SK-N-MC (cell line): ENCODE measurements around the gene ZNF441.
"Not testable (repeated sequence)": the region's sequence is repeated elsewhere in the genome, so short reads cannot be mapped to it uniquely, and the experiment has no call there.

Source experiments
- EZH2 ChIP-seq: fragments of 200-600 bp; sonication (generic); IDR thresholded peaks from one replicate; pipeline ENCODE4 v1.6.1; 2017; ENCODE audit warnings: antibody characterized with exemption
- POLR2AphosphoS5 ChIP-seq: IDR thresholded peaks from 2 replicates; pipeline ENCODE4 v1.6.1; 2012; ENCODE audit warnings: mild to moderate bottlenecking, low read depth, low read length, borderline replicate concordance

DNA sequence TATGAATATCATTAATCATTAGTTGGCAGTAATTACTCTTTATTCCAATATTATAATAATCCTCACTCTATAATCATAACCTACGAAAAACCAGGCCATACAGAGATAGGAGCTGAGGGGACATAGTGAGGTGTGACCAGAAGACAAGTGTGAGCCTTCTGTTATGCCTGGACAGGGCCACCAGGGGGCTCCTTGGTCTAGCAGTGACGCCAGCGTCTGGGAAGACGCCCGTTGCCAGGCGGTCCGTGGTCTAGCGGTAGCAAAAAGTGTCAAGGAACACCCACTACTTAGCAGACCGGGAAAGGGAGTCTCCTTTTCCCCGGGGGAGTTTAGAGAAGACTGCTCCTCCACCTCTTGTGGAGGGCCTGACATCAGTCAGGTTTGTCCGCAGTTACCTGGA, 4.7 kb downstream of the ZNF441 start:
- TF ChIP-seq EZH2, POLR2AphosphoS5: not testable (repeated sequence)
